Measurements from ENCODE around the gene CADM3.

The CADM3 gene, protein sequence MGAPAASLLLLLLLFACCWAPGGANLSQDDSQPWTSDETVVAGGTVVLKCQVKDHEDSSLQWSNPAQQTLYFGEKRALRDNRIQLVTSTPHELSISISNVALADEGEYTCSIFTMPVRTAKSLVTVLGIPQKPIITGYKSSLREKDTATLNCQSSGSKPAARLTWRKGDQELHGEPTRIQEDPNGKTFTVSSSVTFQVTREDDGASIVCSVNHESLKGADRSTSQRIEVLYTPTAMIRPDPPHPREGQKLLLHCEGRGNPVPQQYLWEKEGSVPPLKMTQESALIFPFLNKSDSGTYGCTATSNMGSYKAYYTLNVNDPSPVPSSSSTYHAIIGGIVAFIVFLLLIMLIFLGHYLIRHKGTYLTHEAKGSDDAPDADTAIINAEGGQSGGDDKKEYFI

DNA sequence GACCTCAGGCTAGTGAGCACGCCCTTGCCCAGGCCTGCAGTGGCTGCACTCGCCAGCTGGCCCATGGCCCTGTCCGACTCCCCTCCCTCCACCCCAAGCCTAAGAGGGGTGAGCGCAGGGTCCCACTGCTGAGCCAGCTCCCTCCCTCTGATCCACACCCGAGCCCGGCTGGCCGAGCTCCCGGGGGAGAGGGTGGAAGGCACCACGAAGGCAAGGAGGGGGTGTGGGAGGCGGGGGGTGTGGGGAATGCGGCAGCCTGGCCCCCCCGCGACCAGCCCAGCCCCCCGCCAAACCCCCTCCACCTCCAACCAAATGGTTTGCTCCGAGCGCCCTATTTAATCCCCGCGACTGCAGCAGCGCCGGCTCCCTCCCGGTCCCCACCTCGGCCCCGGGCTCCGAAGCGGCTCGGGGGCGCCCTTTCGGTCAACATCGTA lies at the start of gene CADM3:
CADM3 (plus strand) TSS at position 362 of the 434 bp plus-strand sequence. CDS start 151 bp downstream, outside the sequence.
- DNase-seq = no peak

DNA sequence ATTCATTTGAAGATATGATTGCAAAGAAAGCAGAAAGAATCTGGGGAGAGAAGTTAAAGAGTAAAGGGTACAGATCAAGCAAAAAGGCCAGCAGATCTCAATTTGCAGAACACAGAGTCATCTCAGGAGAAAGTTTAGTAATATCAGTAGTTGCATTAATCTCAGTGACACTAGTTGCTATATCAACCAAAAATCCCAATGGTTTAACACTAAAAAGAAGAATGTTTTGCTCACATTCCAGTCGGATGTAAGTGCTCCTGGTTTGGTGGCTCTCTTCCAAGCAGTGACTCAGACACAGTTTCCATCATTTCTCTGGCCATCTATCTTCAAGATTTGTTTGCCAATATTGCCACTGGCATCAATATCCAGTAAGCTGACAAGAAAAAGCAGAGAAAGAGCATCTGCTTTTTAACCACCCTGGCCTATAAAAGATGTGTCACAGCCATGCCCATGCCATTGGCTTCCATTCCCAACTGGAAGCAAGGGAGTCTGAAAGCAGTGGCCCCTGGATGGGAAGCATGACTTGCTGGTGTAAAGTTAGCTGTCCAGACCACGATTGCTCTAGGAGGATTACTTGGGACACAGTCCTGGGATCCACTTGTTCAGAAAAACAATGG lies 49.3 kb upstream of the CADM3 start:
- DNase-seq = no peak

DNA sequence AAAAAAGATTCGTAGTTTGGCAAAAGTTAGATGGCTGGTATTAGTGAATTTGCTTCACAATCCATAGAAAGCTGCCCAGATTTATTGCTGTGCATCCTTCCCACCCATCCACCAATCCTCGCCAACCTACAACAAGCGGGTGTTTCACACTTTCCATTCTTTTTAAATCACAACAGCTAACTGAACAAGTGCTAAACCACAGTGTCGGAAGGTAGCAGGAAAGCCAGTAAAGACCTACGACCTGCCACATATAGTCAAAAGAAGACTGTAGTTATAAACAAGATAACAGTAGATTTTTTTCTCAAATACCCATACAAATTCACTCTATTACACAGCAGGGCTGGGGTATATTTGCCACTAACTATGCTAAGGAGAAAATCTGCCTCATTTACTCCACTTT lies 47.8 kb upstream of the CADM3 start:
- no peak for DNase-seq

DNA sequence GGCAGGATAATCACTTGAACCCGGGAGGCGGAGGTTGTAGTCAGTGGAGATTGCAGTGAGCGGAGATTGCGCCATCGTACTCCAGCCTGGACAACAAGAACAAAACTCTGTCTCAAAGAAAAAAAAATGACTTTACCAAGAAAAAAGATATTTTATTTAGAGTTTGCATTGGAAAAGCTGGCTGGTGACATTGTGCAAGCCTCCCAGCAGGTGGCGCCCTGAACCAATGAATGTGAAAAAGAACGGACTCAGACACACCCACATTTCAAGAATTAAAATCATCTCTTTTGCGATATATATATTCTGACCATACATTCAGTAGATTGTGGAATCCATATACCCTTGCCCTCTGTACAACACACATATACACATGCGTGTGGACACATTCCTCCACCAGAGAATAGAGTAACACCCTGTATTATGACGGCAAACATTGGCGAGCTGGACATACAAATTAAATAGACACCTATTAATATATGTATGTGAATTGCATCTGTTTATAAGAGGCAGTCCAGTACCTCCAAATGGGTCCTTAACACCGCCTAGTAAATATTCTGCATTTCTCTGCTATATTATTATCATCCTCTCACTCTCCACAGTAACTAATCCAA lies 39.0 kb upstream of the CADM3 start:
- peak; percentile 50 for DNase-seq

DNA sequence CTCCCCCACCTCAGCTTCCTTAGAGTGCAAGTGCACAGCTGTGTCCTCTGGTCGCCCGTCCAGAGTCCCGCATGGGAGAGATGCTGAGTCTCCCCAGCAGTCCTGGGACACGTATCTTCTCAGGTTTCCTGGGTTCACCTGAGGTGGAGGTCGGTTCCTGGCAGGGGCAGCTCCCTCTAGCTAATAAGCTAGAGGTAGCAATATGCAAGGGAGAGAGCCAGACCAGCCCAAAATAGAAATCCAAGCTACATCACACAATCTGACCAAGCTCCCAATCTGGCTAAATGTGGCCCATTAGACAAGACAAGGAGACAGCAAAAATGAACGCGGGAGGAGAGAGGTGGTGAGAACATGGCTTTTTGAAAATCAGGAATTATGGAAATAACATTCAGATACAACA lies 30.9 kb upstream of the CADM3 start:
- no peak for DNase-seq

DNA sequence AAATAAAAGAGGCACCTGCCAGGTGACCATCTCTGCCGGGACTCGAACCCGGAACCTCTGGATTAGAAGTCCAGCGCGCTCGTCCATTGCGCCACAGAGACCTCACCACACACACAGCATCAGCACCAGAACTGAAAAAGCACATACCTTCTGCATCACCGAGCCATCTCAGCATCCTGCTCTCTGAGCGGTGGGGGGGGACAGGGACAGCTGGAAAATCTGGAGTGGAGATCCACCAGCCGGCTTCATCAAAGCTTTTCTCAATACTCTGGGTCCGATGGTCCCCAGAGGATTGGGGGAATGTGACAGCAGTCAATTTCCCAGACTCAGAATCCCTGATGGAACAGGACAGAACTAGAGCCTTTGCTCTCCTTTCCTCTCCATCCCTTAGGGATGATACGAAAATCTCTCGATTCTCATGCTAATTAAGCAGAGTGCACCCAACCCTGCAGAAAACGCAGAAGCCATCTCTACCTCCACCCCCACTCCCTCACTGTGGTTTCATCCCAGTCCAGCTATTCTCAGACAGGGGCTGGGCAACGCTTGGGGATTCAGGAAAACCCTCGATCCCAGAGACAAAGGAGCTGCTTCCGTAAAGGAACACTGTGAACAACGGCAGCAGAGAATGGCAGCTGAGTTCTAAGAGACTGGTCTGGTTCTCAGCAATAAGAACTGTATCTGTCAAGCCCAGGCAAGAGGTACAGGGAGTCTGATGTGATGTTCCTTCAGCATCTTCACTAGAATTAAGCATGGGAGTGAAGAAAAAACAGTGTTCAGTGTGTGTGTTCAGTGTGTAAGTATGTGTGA lies 29.6 kb upstream of the CADM3 start:
- DNase-seq = no peak

DNA sequence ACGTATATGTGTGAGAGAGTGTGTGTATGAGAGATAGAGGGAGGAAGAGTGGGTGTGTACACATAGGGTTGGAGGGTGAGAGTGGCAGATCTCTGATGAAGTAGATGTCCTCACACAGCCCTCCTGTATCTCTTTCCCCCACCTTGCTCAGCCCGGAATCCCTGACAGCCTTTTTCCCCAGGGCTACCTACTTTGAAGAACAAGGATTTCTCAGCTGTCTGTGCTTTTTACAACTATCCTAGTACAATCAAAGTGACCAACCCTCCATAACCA lies 29.1 kb upstream of the CADM3 start:
- no peak for DNase-seq

DNA sequence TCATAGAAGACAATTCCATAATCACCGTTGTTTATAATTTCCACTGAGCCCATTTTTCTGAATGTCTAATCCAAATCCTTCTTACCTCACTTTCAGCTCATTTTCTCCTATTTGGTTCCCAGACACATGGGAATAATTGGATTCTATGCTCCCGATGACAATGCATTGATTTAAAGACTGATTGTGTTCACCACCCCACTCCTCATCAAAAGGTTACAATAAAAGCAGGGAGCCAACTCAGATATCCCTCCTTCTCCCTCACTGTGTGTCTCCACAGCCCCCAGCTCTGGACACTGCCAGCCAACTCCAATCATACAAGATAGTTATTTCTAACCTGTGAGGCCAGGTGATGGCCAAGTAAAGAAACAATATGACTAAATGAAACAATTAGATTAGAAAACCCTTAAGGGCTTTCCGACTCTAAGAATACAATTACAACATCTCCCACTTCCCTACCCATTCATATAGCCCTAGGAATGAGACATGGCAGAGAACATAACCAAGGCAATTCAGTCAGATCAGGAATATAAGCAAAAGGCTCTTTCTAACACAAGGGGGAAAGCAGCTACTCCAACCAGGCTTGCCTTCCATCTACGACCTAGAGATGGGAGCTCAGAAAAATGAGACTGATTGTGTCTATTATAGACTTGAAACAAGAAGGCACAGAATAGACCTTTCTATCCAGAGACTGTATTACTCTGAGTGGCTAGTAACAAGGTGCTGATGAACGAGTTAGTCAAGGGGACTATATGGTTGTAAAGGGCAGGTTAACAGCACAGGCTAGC lies 28.5 kb upstream of the CADM3 start:
- DNase-seq = no peak

DNA sequence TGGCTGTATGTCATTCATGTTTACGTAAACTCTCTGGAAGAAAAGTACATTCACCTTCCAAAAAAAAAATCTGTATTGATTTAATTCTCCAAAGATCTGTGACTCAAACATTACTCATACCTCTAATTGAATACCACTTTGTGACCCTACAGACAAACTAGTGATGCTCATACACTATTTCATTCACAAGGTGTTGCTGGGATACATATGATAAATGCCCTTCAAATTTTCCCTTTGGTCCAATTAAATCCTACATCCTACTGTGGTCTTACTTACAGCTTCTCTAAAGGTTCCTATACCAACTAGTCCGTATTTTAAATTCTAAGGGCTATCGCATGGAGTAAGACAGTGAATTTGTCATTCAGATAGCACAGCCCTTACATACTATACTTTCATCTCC lies 26.8 kb upstream of the CADM3 start:
- no peak for DNase-seq

DNA sequence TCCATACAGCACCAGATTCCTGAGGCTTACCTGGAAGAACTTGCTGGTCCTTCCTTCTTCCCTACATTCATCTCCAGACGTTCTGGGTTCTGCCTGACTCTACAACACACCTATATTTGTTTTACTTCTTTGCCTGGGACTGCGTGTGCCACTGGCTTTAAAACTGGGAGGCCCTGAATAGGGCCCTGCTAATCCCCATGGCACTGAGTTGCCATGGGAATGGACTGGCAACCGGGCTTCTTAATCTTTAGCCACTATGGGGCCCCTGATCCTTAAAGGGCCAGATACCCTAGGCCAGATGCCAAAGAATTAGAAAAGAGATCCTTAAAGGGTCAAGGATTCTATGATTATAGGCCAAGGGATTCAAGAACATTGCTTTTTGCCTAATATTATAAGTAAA lies 24.4 kb upstream of the CADM3 start:
- no peak for DNase-seq

DNA sequence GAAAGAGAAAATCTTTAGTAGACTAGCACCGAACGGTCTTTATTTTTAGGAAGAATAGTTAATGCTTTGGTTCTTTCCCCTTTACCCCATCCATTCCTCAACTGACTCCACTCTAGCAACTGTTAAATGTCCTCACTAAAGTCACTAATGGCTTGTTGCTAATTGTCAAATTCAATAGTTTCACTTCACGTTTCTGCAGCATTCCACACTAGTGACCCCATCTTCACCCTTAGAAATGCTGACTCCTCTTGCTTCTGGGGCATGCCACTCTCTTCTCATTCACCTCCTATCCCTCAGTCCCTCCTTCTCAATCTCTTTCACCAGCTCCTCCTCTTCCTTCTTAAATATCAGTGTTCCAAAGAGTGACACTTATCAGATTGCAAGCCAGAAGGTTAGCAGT lies 19.4 kb upstream of the CADM3 start:
- DNase-seq = no peak

DNA sequence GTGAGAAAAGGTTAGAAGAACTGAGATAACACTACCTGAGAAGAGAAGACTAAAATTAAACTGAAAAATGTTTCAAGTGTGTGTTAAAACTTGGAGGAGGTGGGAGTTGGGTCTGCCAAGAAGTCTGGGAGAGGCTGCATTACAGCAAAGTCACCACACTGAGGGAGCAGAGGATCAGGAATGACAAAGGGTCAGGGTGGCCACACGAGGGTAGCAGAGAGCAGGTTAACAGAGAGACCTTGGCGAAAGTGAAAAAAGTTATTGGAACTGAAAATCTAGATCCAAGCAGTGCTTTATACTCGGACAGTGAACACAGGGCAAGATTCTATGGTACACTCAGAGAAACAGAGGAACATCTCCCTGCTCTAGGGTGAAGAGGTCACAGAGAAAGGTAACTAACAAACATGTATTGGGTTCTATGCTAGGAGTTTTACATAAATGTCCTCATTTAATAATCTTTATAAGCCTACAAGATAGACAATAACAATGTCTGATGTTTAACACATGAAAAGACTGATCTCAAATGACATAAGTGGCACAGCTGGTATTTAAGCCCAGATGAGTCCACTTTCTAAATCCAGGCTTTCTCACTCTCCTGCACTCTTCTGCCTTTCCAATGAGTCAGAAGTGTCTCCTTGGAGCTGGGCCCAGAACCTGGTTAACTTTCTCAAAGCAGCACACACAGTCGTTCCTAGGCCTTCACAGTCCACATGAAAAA lies 10.3 kb upstream of the CADM3 start:
- peak; percentile 62 for DNase-seq

DNA sequence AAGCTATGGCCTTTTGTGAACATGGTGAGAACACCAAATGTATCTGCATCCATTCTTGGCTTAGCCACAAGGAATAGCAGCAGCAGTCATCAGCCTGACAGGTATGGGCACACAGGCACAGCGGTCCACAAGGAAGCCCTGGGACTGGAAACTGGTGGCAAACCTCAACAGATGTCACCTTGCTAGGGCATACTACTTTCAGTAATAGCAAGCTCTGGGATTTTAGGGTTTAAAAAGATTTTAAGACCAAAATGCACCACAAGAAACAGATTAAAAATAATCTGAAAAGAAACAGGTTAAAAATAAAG lies 9.7 kb upstream of the CADM3 start:
- DNase-seq = no peak

DNA sequence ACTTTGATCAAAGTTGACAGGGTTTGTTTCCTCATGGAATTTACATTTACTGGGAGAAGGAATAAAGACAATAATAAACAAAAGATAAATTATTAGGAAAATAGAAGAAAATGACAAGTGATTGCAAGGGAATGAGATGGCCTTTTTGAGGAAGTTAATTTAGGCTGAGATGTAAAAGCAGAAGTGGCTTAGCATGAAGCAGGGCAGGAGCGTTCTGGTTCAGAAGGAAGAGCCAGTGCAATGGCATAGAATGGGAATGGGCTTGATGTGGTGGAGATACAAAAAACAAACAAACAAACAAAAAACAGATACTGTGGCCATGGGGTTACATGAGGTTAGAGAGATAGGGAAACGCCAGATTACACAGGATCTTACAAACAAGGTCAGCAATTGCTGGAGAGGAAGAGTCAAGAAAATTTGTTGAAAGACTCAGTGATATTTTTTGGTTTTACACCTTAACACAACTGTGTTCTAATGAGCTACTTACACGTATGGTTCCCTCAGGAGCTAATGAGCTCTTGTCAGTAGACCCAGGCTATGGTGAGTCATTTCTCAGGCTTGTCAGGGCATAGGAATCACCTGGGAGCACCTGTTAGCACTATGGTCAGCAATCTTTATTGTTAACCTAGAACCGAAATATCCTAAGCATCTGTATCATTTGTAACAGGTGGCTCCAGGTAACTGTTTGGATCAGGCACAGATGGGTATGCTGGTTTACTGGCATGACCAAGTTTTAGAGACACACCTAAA lies 8.7 kb upstream of the CADM3 start:
- no peak for DNase-seq

DNA sequence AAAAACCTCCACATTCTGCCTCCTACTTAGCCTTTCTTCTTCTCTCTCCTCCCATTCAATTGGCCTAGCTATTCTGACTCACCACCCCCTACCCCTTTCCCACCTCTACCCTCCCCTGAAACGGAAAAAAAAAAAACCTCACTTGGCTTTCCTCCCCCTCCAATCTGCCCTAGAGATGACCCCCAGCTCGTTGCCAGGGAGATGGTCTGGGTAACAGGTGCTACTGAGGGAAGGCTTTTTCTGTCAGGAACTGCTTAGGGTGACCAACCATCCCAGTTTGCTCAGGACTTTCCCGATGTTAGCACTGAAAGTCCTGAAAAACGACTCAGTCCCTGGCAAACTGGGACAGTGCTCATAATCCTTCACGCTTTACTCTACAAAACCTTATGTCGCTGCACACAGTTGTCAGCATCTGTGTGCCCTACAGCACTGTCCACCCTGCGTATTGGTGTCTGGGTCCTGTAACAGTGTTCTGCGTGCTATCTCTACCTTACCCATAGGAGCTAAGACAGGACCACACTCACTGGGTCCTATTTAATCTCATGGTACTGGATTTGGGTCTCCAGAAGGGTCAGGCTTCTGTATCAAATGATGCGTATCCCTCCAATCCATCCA lies 7.7 kb upstream of the CADM3 start:
- DNase-seq = no peak

DNA sequence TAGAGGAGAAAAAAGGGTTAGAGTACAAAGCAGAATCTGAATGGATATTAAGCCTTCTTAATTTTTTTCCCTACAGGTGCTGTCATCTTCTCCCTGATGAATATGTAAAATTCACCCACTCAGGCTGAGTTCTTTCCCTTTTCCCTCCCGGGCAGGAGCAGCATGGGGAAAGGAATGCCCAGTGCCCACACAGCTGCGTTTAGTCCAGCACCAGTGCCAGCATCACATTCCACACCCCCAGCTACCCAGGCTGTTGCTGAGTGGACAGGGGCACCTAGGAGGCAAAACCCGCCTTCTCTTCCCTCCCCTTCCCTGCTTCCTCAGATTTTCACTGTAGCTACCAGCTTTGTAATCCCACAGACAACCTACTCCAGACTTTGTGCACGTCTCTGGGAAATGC lies 3.4 kb upstream of the CADM3 start:
- no peak for DNase-seq

DNA sequence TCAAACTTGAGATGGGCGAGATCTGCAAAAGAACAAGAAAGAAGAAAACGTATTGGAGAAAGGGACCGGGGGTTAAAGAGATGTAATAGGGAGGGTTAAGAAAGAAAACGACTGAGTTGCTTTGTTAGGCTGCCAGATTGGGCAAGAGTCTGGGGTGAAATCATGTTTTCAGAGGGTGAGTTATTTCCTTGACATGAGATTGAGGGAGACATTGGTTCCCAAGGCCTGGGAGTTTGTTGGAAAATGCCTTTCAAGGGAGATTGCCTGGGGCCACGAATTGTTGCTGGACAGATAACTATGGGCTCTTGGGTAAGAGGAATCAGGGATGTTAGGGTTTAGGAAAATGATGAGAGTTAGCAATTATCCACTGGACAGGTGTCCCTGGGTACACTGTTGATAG lies 776 bp upstream of the CADM3 start:
- DNase-seq = no peak

DNA sequence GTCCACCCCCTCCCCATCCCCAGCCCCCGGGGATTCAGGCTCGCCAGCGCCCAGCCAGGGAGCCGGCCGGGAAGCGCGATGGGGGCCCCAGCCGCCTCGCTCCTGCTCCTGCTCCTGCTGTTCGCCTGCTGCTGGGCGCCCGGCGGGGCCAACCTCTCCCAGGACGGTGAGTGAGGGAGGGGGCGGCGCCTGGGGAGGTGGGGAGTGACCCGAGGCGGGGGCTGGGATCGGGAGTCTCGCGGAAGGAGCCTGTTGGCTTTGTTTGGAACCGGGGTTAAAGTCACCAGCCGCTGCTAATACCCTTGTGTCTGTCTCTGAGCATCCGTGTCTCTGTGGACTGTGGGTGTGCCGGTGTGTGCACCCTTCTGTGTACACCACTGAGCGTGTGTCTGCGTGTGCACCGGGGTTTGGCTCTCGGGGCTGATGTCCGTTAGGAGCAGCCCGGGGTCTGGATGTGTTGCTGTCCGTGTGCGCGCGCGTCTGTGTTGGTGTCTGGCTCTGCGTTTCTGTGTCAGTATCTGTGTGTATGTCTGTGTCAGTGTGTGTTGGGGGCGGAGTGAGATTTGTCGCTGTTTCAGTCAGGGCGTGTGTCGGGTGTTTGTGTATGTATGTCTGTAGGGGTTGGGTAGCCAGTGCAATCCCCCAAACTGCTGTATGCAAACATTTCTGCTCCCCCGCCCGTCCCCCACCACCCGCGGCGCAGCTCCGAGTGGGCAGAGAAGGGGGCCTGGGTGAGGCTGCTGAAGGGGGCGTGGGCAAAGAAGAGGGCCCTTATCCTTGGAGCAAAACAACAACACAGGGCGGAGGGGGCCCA lies 480 bp downstream of the CADM3 start:
- no peak for DNase-seq

DNA sequence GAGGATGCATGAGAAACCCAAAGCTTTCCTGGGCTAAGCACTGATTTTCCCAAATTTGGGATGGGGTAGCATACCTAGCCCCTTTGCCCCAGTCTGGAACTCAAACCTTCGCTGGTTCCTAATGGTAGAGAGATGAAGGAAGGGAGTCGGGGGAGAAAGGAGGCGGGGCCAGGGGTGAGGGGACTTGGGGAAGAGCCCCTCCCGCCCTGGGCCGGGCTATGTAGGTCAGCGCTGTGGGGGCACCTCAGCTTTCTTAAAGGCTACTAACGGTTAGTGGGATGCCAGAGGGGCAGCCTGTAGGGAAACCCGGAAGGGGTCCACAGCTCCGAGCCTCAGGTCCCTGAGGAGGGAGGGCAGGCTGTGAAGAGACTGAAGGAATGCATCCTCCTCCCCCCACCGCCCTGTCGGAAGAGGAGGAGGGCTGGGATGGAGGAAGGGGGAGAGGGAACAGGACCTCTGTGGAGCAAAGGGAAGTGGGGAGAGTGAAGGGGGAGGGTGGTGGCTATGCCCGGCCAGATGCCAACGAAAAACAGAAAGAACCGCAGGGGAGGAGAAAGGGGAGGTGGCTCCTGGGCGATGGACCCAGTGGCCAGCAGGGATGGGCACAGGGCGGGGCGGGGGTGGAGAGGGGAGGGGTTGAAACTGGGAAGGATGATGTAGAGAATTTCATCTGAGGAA lies 1.3 kb downstream of the CADM3 start:
- no peak for DNase-seq

DNA sequence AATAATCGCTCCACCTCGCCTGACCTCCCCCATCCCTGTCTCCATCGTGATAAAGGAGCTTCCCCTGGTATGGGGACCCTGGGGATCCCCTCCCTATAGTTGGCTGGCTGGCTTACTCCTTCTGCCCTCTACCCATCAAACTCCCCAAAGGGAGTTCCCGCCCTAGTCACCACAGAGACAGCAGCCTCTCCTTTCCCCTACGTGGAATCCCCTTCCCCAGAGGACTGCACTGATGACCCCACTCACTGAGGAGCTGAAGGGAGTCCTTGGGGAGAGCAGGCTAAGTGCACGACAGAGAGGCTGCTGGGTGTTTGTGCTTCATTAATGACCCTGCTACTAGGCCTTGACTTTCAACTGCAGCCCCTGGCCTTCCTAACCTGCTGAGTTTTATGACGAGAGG lies 1.9 kb downstream of the CADM3 start:
- DNase-seq = no peak

Measured in NCI-H1048 (cell line).